ENCODE results near the gene AKAP17A.

The AKAP17A gene

DNA sequence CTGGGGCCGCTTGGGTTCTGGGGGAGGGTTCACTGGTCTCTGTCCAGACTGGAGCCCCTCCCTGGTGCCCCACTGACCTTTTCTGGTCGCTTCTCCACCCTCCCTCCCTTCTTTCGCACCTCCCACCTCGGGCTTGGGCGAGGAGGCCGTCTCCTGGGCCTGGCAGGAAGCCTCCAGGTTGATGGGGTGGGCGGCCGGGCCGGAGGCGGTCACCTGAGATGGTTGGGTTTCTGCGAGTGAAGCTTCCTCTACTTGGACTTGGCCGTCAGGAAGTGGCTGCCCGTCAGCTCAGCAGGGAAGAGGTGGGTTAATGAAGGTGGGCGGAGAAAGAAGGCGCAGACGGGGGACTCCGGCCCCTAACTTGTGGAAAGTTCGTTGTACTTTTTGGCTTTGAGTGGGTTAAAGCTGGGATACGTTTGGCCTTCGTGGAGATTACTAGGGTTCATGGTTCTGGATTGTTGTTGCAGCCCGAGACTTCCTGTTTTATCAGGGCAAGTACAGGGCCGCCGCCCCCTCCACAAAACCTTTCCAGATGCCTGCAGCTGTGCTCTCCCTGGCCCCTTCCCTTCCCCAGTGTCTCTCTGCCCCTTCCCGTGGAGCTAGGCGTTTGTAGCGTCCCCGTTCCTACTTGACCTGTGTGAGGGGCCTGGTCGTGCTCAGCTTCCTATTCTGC is 1.2 kb downstream of the AKAP17A start:
- H3K9me3 ChIP-seq (ENCODE audit: low read length) = no peaks in the 10 kb centered on the region
- H3K4me1 ChIP-seq (ENCODE audit: insufficient read depth, low read length) = peaks cover 14% of the 10 kb centered on the region
- H3K27me3 ChIP-seq (ENCODE audit: insufficient read depth, low read length) = no peaks in the 10 kb centered on the region
- peak overlapping the region; percentile 87 for H3K4me3 ChIP-seq (ENCODE audit: low read length)
- no peak overlapping the region for H2AFZ ChIP-seq (ENCODE audit: low read depth, low read length)
- peaks cover 41% of the 10 kb centered on the region for H3K36me3 ChIP-seq (ENCODE audit: insufficient read depth, low read length)

- H3K36me3 ChIP-seq (ENCODE audit: insufficient read depth, low read length) = peaks cover 50% of the 10 kb centered on the region
- H3K27me3 ChIP-seq (ENCODE audit: insufficient read depth, low read length) = no peaks in the 10 kb centered on the region
- H3K9me3 ChIP-seq (ENCODE audit: low read length) = no peaks in the 10 kb centered on the region
- H2AFZ ChIP-seq (ENCODE audit: low read depth, low read length) = no peak overlapping the region
- H3K4me3 ChIP-seq (ENCODE audit: low read length) = peak overlapping the region; percentile 87
- H3K4me1 ChIP-seq (ENCODE audit: insufficient read depth, low read length) = peaks cover 14% of the 10 kb centered on the region
These were observed 2.2 kb downstream of the AKAP17A start for GRCh38 chrX:1593286-1594271.

DNA sequence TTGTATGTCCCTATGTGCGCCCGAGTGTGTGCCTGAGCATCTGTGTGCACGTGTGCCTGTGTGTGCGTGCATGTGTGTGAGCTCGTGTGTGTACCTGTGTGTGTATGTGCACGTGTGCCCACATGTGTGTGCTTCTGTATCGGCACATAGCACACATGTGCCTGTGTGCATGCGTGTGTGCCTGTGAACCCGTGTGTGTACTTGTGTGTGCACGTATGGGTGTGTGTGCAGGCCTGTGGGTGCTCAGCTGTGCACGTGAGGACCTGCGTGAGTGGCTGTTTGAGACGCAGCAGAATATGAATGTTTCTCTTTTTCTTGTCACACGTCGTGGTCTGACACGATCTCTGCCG is 4.3 kb downstream of the AKAP17A start:
- Histone ChIP-seq H2AFZ (ENCODE audit: low read depth, low read length) (no peak overlapping the region), H3K9me3 (ENCODE audit: low read length) (peaks cover 5% of the 10 kb centered on the region), H3K4me1 (ENCODE audit: insufficient read depth, low read length) (peaks cover 14% of the 10 kb centered on the region), H3K36me3 (ENCODE audit: insufficient read depth, low read length) (peaks cover 71% of the 10 kb centered on the region), H3K4me3 (ENCODE audit: low read length) (no peak overlapping the region), H3K27me3 (ENCODE audit: insufficient read depth, low read length) (no peaks in the 10 kb centered on the region)

DNA sequence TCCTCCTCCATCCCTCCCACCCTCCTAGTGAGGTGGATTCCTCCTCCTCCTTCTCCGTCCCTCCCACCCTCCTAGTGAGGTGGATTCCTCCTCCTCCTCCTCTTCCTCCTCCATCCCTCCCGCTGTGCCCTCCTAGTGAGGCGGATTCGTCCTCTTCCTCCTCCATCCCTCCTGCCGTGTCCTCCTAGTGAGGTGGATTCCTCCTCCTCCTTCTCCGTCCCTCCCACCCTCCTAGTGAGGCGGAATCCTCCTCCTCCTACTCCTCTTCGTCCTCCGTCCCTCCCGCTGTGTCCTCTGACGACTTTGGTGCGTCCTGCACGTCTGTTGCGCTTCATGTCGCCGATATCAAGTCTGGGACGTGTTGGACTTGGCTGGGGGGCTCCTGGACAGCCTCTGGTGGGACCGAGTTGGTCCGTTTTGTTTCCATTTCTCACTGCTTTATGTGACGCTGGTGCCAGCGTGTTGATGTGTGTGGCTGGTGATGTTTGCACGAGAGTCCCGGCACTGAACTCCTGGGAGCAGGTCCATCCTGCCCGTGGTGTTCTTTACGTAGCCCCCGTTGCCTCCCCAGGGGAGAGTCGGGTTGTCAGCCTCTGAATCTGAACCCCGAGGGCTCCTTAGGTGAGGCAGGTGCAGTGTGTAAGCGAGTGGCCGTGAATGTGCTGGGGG is 5.4 kb downstream of the AKAP17A start:
- Histone ChIP-seq H3K4me3 (ENCODE audit: low read length) (no peak overlapping the region), H3K9me3 (ENCODE audit: low read length) (peaks cover 11% of the 10 kb centered on the region), H2AFZ (ENCODE audit: low read depth, low read length) (no peak overlapping the region), H3K36me3 (ENCODE audit: insufficient read depth, low read length) (peaks cover 82% of the 10 kb centered on the region), H3K4me1 (ENCODE audit: insufficient read depth, low read length) (peaks cover 14% of the 10 kb centered on the region), H3K27me3 (ENCODE audit: insufficient read depth, low read length) (no peaks in the 10 kb centered on the region)

GRCh38 chrX:1597345-1598020 is 6.1 kb downstream of the AKAP17A start:
- peaks cover 89% of the 10 kb centered on the region for H3K36me3 ChIP-seq (ENCODE audit: insufficient read depth, low read length)
- H3K4me3 ChIP-seq (ENCODE audit: low read length) = no peak overlapping the region
- peaks cover 10% of the 10 kb centered on the region for H3K4me1 ChIP-seq (ENCODE audit: insufficient read depth, low read length)

DNA sequence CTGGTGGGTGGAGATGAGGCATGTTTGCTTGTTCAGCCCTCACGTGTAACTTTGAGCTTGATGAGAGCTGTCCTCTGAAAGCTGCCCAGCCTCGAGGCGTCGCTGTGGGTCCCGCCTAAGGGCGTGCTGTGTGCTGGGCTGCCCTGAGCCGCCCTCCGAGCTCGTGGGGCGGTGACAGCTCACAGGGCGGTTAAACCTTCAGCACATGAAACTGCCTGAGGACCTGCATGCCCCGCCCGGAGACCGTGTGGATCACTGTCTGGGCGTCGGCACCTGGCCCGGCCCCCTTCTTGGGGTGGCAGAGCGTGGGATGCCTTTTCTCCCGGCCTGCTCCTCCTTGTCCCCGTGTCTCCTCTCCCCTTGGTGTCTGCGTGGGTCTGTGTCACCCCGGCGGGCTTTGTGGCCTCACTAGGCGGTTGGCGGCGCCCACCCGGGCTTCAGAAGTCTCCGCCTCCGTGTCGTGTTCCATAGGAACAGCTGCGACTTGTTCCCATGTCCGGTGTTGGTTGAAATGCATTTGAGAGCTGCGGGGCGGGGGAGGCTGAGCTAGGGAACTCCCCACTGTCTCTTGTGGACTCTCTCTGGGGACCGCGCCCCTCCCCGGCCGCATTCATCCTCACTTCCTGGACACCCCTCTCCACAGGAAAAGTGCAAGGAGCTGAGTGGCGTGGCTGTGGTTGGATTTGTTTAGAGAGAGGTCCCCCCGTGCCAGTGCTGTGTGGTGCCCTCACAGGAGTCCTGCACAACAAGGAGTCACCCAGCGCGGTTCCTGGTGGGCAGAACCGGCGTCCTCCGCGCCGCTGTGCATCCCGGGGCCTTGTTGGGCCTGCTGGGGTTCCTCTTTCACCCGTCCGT is 6.8 kb downstream of the AKAP17A start:
- Histone ChIP-seq H2AFZ (ENCODE audit: low read depth, low read length) (no peak overlapping the region), H3K36me3 (ENCODE audit: insufficient read depth, low read length) (peaks cover 92% of the 10 kb centered on the region), H3K4me1 (ENCODE audit: insufficient read depth, low read length) (peaks cover 3% of the 10 kb centered on the region), H3K9me3 (ENCODE audit: low read length) (peaks cover 13% of the 10 kb centered on the region), H3K27me3 (ENCODE audit: insufficient read depth, low read length) (no peaks in the 10 kb centered on the region), H3K4me3 (ENCODE audit: low read length) (no peak overlapping the region)

More at GRCh38 chrX:1597345-1598020, 6.1 kb downstream of the AKAP17A start:
- peaks cover 13% of the 10 kb centered on the region for H3K9me3 ChIP-seq (ENCODE audit: low read length)
- H3K27me3 ChIP-seq (ENCODE audit: insufficient read depth, low read length) = no peaks in the 10 kb centered on the region
- H2AFZ ChIP-seq (ENCODE audit: low read depth, low read length) = no peak overlapping the region

GRCh38 chrX:1598876-1599790 is 7.7 kb downstream of the AKAP17A start:
- H3K27me3 ChIP-seq (ENCODE audit: insufficient read depth, low read length) = no peaks in the 10 kb centered on the region
- no peaks in the 10 kb centered on the region for H3K4me1 ChIP-seq (ENCODE audit: insufficient read depth, low read length)
- H2AFZ ChIP-seq (ENCODE audit: low read depth, low read length) = no peak overlapping the region
- H3K4me3 ChIP-seq (ENCODE audit: low read length) = no peak overlapping the region
- H3K36me3 ChIP-seq (ENCODE audit: insufficient read depth, low read length) = peaks cover 86% of the 10 kb centered on the region
- H3K9me3 ChIP-seq (ENCODE audit: low read length) = peaks cover 13% of the 10 kb centered on the region

DNA sequence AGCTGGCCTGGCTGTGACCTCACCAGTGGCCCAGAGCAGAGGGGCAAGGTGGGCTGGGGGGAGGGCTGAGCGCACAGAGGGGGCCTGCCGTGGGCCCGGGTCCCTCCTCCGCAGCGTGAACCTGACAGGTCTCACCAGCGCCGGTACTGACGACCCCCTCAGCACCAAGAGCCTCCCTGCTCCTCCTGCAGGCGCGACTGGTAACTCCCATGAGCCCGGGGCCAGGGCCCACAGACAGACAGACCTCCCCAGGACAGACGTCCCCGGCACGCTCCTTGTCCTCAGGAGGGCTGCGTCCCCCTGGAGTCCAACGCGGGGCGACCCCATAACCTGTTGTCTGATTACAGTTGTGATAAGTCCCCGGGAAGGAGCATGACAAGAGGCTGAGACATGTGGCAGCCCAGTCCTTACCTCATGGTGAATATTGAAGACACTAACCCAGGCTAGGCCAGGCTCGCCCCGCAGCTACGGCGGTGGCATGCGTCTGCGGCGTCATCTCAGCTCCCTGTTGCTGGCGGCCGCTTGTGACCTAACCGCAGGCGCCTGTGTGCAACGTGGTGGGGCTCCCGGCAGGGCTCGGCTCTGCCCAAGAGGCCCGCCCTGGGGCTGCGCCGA is 8.5 kb downstream of the AKAP17A start:
- no peak overlapping the region for H3K4me3 ChIP-seq (ENCODE audit: low read length)
- H3K36me3 ChIP-seq (ENCODE audit: insufficient read depth, low read length) = peaks cover 81% of the 10 kb centered on the region
- peaks cover 13% of the 10 kb centered on the region for H3K9me3 ChIP-seq (ENCODE audit: low read length)
- no peak overlapping the region for H2AFZ ChIP-seq (ENCODE audit: low read depth, low read length)
- no peaks in the 10 kb centered on the region for H3K4me1 ChIP-seq (ENCODE audit: insufficient read depth, low read length)
- no peaks in the 10 kb centered on the region for H3K27me3 ChIP-seq (ENCODE audit: insufficient read depth, low read length)

GRCh38 chrX:1600406-1601050 is 9.1 kb downstream of the AKAP17A start:
- Histone ChIP-seq H3K36me3 (ENCODE audit: insufficient read depth, low read length) (peaks cover 75% of the 10 kb centered on the region), H3K27me3 (ENCODE audit: insufficient read depth, low read length) (no peaks in the 10 kb centered on the region), H3K9me3 (ENCODE audit: low read length) (peaks cover 13% of the 10 kb centered on the region), H2AFZ (ENCODE audit: low read depth, low read length) (no peak overlapping the region), H3K4me1 (ENCODE audit: insufficient read depth, low read length) (no peaks in the 10 kb centered on the region), H3K4me3 (ENCODE audit: low read length) (no peak overlapping the region)

DNA sequence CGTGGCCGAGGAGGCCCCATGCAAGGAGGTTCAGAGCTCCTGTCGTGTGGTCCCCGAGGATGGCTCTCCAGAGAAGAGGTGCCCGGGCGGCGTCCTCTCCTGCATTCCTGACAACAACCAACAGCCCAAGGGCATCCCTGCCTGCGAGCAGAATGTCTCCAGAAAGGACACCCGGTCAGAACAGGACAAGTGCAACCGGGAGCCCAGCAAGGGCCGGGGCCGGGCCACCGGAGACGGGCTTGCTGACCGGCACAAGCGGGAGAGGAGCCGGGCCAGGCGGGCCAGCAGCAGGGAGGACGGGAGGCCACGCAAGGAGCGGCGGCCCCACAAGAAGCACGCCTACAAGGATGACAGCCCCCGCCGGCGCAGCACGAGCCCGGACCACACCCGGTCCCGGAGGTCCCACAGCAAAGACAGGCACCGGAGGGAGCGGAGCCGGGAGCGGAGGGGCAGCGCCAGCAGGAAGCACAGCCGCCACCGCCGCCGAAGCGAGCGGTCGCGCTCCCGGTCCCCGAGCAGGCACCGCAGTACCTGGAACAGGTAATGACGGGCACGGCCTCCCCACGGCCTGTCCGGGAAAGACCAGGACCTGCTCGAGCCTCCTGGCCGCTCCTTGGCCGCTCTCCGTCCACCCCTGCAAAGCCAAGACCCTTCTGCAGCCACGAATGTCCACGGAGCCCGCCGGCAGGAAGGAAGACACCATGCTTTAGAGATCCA is 9.8 kb downstream of the AKAP17A start:
- Histone ChIP-seq H3K4me3 (ENCODE audit: low read length) (no peak overlapping the region), H3K36me3 (ENCODE audit: insufficient read depth, low read length) (peaks cover 68% of the 10 kb centered on the region), H3K4me1 (ENCODE audit: insufficient read depth, low read length) (no peaks in the 10 kb centered on the region), H3K9me3 (ENCODE audit: low read length) (peaks cover 13% of the 10 kb centered on the region), H2AFZ (ENCODE audit: low read depth, low read length) (no peak overlapping the region), H3K27me3 (ENCODE audit: insufficient read depth, low read length) (no peaks in the 10 kb centered on the region)

All from neuron (in vitro differentiated cells).